MG63 (cell line): ENCODE data around the gene EML2. TPM values are rescaled to one million over a fixed set of nuclear protein-coding genes. Genes with fewer than 3 reads are reported as not detected.

Experiments
- DNase-seq: peaks from one replicate; pipeline ENCODE4 v3.0.0-alpha.2; 2020
- H3K27me3 ChIP-seq: fragments of 250-450 bp; sonication (Bioruptor Pico); 2 replicates; pipeline ENCODE4 v1.5.1; 2020; ENCODE audit warnings: mild to moderate bottlenecking, moderate library complexity
- H3K36me3 ChIP-seq: fragments of 250-450 bp; sonication (Bioruptor Pico); 2 replicates; pipeline ENCODE4 v1.5.1; 2020; ENCODE audit warnings: mild to moderate bottlenecking, moderate library complexity
- H3K4me3 ChIP-seq: fragments of 250-450 bp; sonication (Bioruptor Pico); 2 replicates; pipeline ENCODE4 v1.5.1; 2020; ENCODE audit warnings: mild to moderate bottlenecking, moderate library complexity
- H3K9me3 ChIP-seq: fragments of 250-450 bp; sonication (Bioruptor Pico); 2 replicates; pipeline ENCODE4 v1.5.1; 2020; ENCODE audit warnings: mild to moderate bottlenecking, moderate library complexity
- total RNA-seq: library from RNA; depleted of rRNA; stranded (reverse); fragments of >200 nt; shearing (Covaris generic); gene quantifications from 2 replicates; pipeline ENCODE4 v1.2.3, GENCODE V29; 2014; ENCODE audit warnings: low replicate concordance; rRNA removed

The EML2 gene
- total RNA-seq, 1 experiment from 2014 or later, result 22.0 TPM

- no peaks in the 10 kb centered on the region for H3K9me3 ChIP-seq
- H3K36me3 ChIP-seq, result peaks cover 10% of the 10 kb centered on the region
- no peaks in the 10 kb centered on the region for H3K27me3 ChIP-seq
- H3K4me3 ChIP-seq, result no peak overlapping the region
- DNase-seq, result peak; percentile 32
Observed at GRCh38 chr19:45578861-45579260, 60.3 kb downstream of the EML2 start.

GRCh38 chr19:45577111-45577905, 61.9 kb downstream of the EML2 start:
- DNase-seq, result peak; percentile 94
- Histone ChIP-seq H3K9me3 (no peaks in the 10 kb centered on the region), H3K27me3 (no peaks in the 10 kb centered on the region), H3K36me3 (peaks cover 8% of the 10 kb centered on the region), H3K4me3 (no peak overlapping the region)

DNA sequence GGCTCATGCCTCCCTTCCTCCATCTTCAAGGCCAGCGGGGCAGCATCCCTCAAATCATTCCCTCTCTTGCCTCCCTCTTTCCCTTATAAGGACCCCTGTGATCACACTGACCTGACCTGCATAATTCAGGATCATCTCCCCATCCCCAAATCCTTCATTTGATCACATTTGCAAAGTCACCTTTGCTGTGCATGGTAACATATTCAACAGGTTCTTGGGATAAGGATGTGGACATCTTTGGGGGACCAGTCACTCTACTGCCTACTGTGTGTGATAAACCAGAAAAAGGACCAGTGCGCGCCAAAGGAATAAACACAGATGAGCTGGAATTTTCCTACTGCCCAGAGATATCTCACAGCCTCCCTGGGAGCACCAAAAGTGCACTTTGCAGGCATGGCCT, 62.5 kb downstream of the EML2 start:
- Histone ChIP-seq H3K36me3 (peaks cover 8% of the 10 kb centered on the region), H3K9me3 (no peaks in the 10 kb centered on the region), H3K27me3 (no peaks in the 10 kb centered on the region), H3K4me3 (no peak overlapping the region)
- no peak for DNase-seq

- H3K9me3 ChIP-seq, result no peaks in the 10 kb centered on the region
- H3K36me3 ChIP-seq, result peaks cover 5% of the 10 kb centered on the region
- H3K27me3 ChIP-seq, result no peaks in the 10 kb centered on the region
- H3K4me3 ChIP-seq, result no peak overlapping the region
- DNase-seq, result no peak
Observed at GRCh38 chr19:45575216-45575615, 64.0 kb downstream of the EML2 start.

DNA sequence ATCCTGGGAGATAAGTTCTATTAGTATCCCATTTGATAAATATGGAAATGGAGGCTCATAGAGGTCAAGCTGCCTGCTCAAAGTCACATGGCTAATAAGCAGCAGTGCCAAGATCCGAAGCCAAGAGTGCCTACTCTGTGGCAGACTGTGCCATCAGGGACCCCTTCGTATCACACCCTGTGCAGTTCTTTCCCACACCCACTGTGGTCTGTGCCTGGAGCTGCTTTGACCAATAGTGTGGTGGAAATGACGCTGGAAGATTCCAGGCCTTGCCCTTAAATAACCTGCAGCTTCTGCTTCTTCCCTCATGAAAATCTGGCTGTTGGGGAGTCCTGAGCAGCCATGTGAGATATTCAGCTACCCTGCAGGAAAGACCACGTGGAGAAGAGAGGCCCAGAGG, 64.7 kb downstream of the EML2 start:
- Histone ChIP-seq H3K36me3 (peaks cover 5% of the 10 kb centered on the region), H3K27me3 (no peaks in the 10 kb centered on the region), H3K9me3 (no peaks in the 10 kb centered on the region), H3K4me3 (no peak overlapping the region)
- DNase-seq, result no peak

DNA sequence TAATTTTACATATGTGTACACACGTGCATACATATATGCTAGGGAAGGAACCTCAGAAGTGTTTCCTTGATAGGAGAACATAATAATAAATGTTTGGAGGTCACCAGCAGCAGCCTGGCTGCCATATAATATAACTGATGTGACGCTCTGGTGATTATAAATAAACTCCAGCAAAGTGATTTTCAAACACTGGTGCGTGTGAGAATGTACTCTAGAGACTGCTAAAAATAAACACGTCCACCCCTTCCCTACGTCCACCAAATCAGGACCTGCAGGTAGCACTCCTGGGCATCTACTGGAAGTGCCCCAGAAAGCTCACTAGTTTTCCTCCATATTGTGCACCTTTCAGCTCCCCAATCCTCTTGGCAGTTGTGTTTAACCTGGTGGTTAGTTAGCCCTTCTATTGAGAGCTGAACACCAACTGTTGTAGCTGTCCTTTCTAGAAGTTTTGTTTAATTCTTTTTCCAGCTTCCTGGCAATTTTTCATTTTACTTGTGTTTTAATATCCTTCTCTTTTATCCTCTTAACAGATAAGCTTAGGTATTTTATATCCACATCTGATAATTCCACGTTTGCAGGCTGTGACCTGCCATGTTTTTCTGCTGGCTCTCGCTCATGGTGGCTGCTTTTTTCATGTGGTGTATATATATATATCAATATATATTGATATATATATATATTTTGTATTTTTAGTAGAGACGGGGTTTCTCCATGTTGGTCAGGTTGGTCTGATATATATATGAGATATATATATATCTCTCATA, 67.6 kb downstream of the EML2 start:
- no peak for DNase-seq
- H3K4me3 ChIP-seq, result no peak overlapping the region
- peaks cover 5% of the 10 kb centered on the region for H3K36me3 ChIP-seq

GRCh38 chr19:45569619-45570421, 69.4 kb downstream of the EML2 start:
- Histone ChIP-seq H3K27me3 (no peaks in the 10 kb centered on the region), H3K36me3 (peaks cover 4% of the 10 kb centered on the region), H3K9me3 (no peaks in the 10 kb centered on the region), H3K4me3 (no peak overlapping the region)
- peak; percentile 60 for DNase-seq

More for the DNA sequence above, 67.6 kb downstream of the EML2 start:
- Histone ChIP-seq H3K9me3 (no peaks in the 10 kb centered on the region), H3K27me3 (no peaks in the 10 kb centered on the region)

- Histone ChIP-seq H3K9me3 (no peaks in the 10 kb centered on the region), H3K36me3 (no peaks in the 10 kb centered on the region), H3K4me3 (no peak overlapping the region), H3K27me3 (no peaks in the 10 kb centered on the region)
- peak; percentile 69 for DNase-seq
Observed at GRCh38 chr19:45568732-45569131, 70.5 kb downstream of the EML2 start.

GRCh38 chr19:45567609-45568008, 71.6 kb downstream of the EML2 start:
- no peaks in the 10 kb centered on the region for H3K27me3 ChIP-seq
- DNase-seq, result no peak
- H3K4me3 ChIP-seq, result no peak overlapping the region
- no peaks in the 10 kb centered on the region for H3K9me3 ChIP-seq
- no peaks in the 10 kb centered on the region for H3K36me3 ChIP-seq

- DNase-seq, result no peak
Observed at GRCh38 chr19:45564131-45564780, 74.9 kb downstream of the EML2 start.

GRCh38 chr19:45560686-45561085, 78.5 kb downstream of the EML2 start:
- Histone ChIP-seq H3K27me3 (no peaks in the 10 kb centered on the region), H3K36me3 (no peaks in the 10 kb centered on the region; the same call in 1 of the 2 replicates), H3K4me3 (no peak overlapping the region), H3K9me3 (no peaks in the 10 kb centered on the region)
- no peak for DNase-seq

More at GRCh38 chr19:45564131-45564780, 74.9 kb downstream of the EML2 start:
- H3K36me3 ChIP-seq, result no peaks in the 10 kb centered on the region; the same call in 1 of the 2 replicates
- H3K27me3 ChIP-seq, result no peaks in the 10 kb centered on the region
- H3K4me3 ChIP-seq, result no peak overlapping the region
- no peaks in the 10 kb centered on the region for H3K9me3 ChIP-seq

DNA sequence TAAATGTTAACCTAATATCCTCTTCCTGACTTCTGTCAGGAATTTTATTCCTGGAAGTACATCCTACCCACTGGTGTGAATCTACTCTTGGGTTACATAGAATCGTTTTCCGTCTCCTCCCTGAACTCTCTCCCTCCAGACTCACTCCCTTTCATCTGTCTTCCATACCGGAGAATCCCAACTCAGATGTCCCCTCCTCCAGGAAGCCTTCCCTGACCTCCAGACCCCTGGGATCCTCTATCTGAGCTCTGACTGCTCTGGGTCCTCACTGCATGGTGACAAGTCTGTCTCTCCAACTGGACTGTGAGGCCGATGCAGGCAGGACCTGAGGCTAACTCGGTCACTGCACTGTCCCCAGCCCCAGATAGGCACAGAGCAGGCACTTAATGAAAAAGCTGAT, 79.2 kb downstream of the EML2 start:
- H3K27me3 ChIP-seq, result no peaks in the 10 kb centered on the region
- H3K36me3 ChIP-seq, result no peaks in the 10 kb centered on the region; the same call in 1 of the 2 replicates
- H3K4me3 ChIP-seq, result no peak overlapping the region
- no peaks in the 10 kb centered on the region for H3K9me3 ChIP-seq
- DNase-seq, result no peak

Other genes starting within 250 kb of the EML2 start
- 5.5 and 7.3 TPM in 2 replicates for gene PPP1R13L, start 234.3 kb downstream of the EML2 start, total RNA-seq
- gene POLR1G, start 232.8 kb downstream of the EML2 start, total RNA-seq, result 27.1 and 44.0 TPM in 2 replicates
- gene ERCC1, start 215.5 kb downstream of the EML2 start, total RNA-seq, result 118 and 167 TPM in 2 replicates
- 0.33 TPM in 1 of 2 replicates, not detected in the other for gene FOSB, start 171.4 kb downstream of the EML2 start, total RNA-seq
- gene RTN2, start 142.3 kb downstream of the EML2 start, total RNA-seq, result 4.9 and 6.1 TPM in 2 replicates
- 6.6 TPM in 1 of 2 replicates, not detected in the other for gene PPM1N, start 141.0 kb downstream of the EML2 start, total RNA-seq
- 129 and 196 TPM in 2 replicates for gene VASP, start 131.9 kb downstream of the EML2 start, total RNA-seq
- gene OPA3, start 54.6 kb downstream of the EML2 start, total RNA-seq, result 21.2 and 28.7 TPM in 2 replicates
- gene GPR4, start 37.2 kb downstream of the EML2 start, total RNA-seq, result not detected in 2 replicates
- gene GIPR, start 28.8 kb upstream of the EML2 start, total RNA-seq, result not detected in 2 replicates
- gene SNRPD2, start 52.6 kb upstream of the EML2 start, total RNA-seq, result 488 and 700 TPM in 2 replicates
- 19.7 and 37.9 TPM in 2 replicates for gene QPCTL, start 53.3 kb upstream of the EML2 start, total RNA-seq
- 4.3 and 12.3 TPM in 2 replicates for gene FBXO46, start 91.5 kb upstream of the EML2 start, total RNA-seq
- gene MEIOSIN, start 94.0 kb upstream of the EML2 start, total RNA-seq, result 0.99 TPM in 1 of 2 replicates, not detected in the other
- 11.4 and 18.6 TPM in 2 replicates for gene SIX5, start 129.9 kb upstream of the EML2 start, total RNA-seq
- 3.9 and 7.0 TPM in 2 replicates for gene DMPK, start 143.1 kb upstream of the EML2 start, total RNA-seq
- gene DMWD, start 153.4 kb upstream of the EML2 start, total RNA-seq, result 30.4 and 48.0 TPM in 2 replicates
- gene RSPH6A, start 175.9 kb upstream of the EML2 start, total RNA-seq, result not detected in 2 replicates
- gene SYMPK, start 223.8 kb upstream of the EML2 start, total RNA-seq, result 59.4 and 70.7 TPM in 2 replicates
- gene FOXA3, start 224.9 kb upstream of the EML2 start, total RNA-seq, result not detected in 2 replicates
- 48.6 and 73.7 TPM in 2 replicates for gene IRF2BP1, start 246.7 kb upstream of the EML2 start, total RNA-seq